Measurements from ENCODE around the gene UBE2L3. TPM values are rescaled to one million over a fixed set of nuclear protein-coding genes. Genes with fewer than 3 reads are reported as not detected.
"Not testable (repeated sequence)": the region's sequence is repeated elsewhere in the genome, so short reads cannot be mapped to it uniquely, and the experiment has no call there.

The UBE2L3 gene
- total and polyA plus RNA-seq, 3 experiments from 2014 or later, result 74.3 to 109 (median 80.2) TPM

GRCh38 chr22:21602579-21602978 is 35.1 kb downstream of the UBE2L3 start:
- Mint-ChIP-seq H3K27ac (peak overlapping the region in 6 of 8 donors; percentile 12 to 67 (median 54)), H3K4me1 (peaks cover 37 to 66% (median 47%) of the 10 kb centered on the region in 3 donors), H3K36me3 (peaks cover 0 to 31% (median 3%) of the 10 kb centered on the region in 3 donors), H3K4me3 (peak overlapping the region in 1 of 7 donors; percentile 55), H3K27me3 (no peaks in the 10 kb centered on the region), H3K9me3 (no peaks in the 10 kb centered on the region)
- Histone ChIP-seq H3K27ac (ENCODE audit: low read depth, low read length) (no peak overlapping the region), H3K4me1 (ENCODE audit: insufficient read depth, low read length) (peaks cover 21% of the 10 kb centered on the region), H3K36me3 (ENCODE audit: insufficient read depth, low read length) (no peaks in the 10 kb centered on the region), H3K27me3 (ENCODE audit: insufficient read depth, low read length, poor library complexity, severe bottlenecking) (no peaks in the 10 kb centered on the region), H3K9me3 (ENCODE audit: low read length) (no peaks in the 10 kb centered on the region), H3K4me3 (ENCODE audit: low read length) (no peak overlapping the region)
- CTCF ChIA-PET, result interaction anchor here (0.9 to 1.1 kb wide), 2 partner anchors 27 to 41 kb away, joined by 3 to 4 read pairs; no protein-coding TSS in a partner anchor
- no peak for DNase-seq
- POLR2A ChIA-PET, result no interaction called here

- H3K27ac Mint-ChIP-seq, result no peak overlapping the region
- POLR2A ChIA-PET, result interaction anchor here (0.6 to 0.7 kb wide), 2 partner anchors 26 to 40 kb away, joined by 3 to 5 read pairs; no protein-coding TSS in a partner anchor
- H3K36me3 ChIP-seq (ENCODE audit: insufficient read depth, low read length), result peaks cover under 1% of the 10 kb centered on the region
These were observed 36.5 kb downstream of the UBE2L3 start for GRCh38 chr22:21603973-21604372.

DNA sequence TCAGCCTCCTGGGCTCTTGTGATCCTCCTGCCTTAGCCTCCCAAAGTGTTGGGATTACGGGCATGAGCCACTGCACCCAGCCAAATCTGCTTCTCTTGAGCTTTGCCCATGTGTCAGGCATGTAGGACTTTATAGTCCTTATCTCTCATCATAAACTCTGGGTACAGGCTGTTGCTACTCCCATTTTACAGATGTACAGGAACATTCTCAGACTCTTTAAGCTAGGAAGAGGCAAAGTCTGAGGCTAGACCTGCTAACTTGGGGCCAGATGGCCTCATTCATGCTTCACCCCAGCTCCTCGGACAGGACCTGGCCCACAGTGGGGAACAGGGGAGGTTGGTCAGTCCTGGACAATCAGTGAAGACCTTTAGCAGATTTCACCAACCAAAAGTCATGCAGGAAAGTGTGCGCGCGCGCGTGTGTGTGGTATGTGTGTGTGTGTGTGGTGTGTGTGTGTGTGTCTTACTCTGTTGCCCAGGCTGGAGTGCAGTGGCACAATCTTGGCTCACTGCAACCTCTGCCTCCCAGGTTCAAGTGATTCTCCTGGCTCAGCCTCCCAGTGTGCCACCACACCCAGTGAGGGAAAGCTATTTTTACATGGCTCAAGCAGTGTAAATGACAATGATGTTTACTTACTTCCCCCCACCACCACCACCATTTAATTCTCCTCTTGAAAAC is 38.5 kb downstream of the UBE2L3 start:
- no peak for DNase-seq
- Mint-ChIP-seq H3K4me3 (no peak overlapping the region), H3K27me3 (no peaks in the 10 kb centered on the region), H3K27ac (peak overlapping the region in 3 of 8 donors; percentile 8 to 71 (median 65)), H3K4me1 (peaks cover 24 to 60% (median 41%) of the 10 kb centered on the region in 3 donors), H3K9me3 (no peaks in the 10 kb centered on the region), H3K36me3 (peaks cover 0 to 35% (median 5%) of the 10 kb centered on the region in 3 donors)
- peaks cover 8% of the 10 kb centered on the region for H3K36me3 ChIP-seq (ENCODE audit: insufficient read depth, low read length)
- H3K27me3 ChIP-seq (ENCODE audit: insufficient read depth, low read length, poor library complexity, severe bottlenecking), result no peaks in the 10 kb centered on the region
- H3K4me3 ChIP-seq (ENCODE audit: low read length), result no peak overlapping the region
- peak overlapping the region; percentile 14 for H3K27ac ChIP-seq (ENCODE audit: low read depth, low read length)
- H3K4me1 ChIP-seq (ENCODE audit: insufficient read depth, low read length), result peaks cover 15% of the 10 kb centered on the region
- ChIA-PET CTCF (interaction anchor here (1.2 kb wide), 1 partner anchor 27 kb away, joined by 3 read pairs; no protein-coding TSS in a partner anchor), POLR2A (no interaction called here)
- no peaks in the 10 kb centered on the region for H3K9me3 ChIP-seq (ENCODE audit: low read length)

More at GRCh38 chr22:21603973-21604372, 36.5 kb downstream of the UBE2L3 start:
- Histone ChIP-seq H3K27ac (ENCODE audit: low read depth, low read length) (no peak overlapping the region), H3K4me3 (ENCODE audit: low read length) (no peak overlapping the region), H3K9me3 (ENCODE audit: low read length) (no peaks in the 10 kb centered on the region), H3K4me1 (ENCODE audit: insufficient read depth, low read length) (peaks cover 21% of the 10 kb centered on the region), H3K27me3 (ENCODE audit: insufficient read depth, low read length, poor library complexity, severe bottlenecking) (no peaks in the 10 kb centered on the region)
- Mint-ChIP-seq H3K27me3 (no peaks in the 10 kb centered on the region), H3K9me3 (no peaks in the 10 kb centered on the region), H3K36me3 (peaks cover 0 to 30% (median 3%) of the 10 kb centered on the region in 3 donors), H3K4me3 (no peak overlapping the region), H3K4me1 (peaks cover 34 to 65% (median 44%) of the 10 kb centered on the region in 3 donors)
- CTCF ChIA-PET, result interaction anchor here (0.7 to 0.8 kb wide), 2 partner anchors 9 to 28 kb away, joined by 3 to 4 read pairs; partner anchors contain the start of gene CCDC116
- no peak for DNase-seq

GRCh38 chr22:21606775-21607174 is 39.3 kb downstream of the UBE2L3 start:
- Histone ChIP-seq H3K27ac (ENCODE audit: low read depth, low read length) (peak overlapping the region; percentile 14), H3K27me3 (ENCODE audit: insufficient read depth, low read length, poor library complexity, severe bottlenecking) (no peaks in the 10 kb centered on the region), H3K4me3 (ENCODE audit: low read length) (no peak overlapping the region), H3K9me3 (ENCODE audit: low read length) (no peaks in the 10 kb centered on the region), H3K4me1 (ENCODE audit: insufficient read depth, low read length) (peaks cover 15% of the 10 kb centered on the region), H3K36me3 (ENCODE audit: insufficient read depth, low read length) (peaks cover 16% of the 10 kb centered on the region)
- no peaks in the 10 kb centered on the region for H3K9me3 Mint-ChIP-seq
- POLR2A ChIA-PET, result no interaction called here
- DNase-seq, result no peak
- CTCF ChIA-PET, result no interaction called here
- peaks cover 0 to 42% (median 9%) of the 10 kb centered on the region in 3 donors for H3K36me3 Mint-ChIP-seq
- H3K4me1 Mint-ChIP-seq, result peaks cover 31 to 67% (median 47%) of the 10 kb centered on the region in 3 donors
- no peak overlapping the region for H3K4me3 Mint-ChIP-seq
- H3K27me3 Mint-ChIP-seq, result no peaks in the 10 kb centered on the region
- H3K27ac Mint-ChIP-seq, result peak overlapping the region in 4 of 8 donors; percentile 35 to 45 (median 38)

- DNase-seq; H3K9me3 ChIP-seq (ENCODE audit: low read length); H3K4me3 Mint-ChIP-seq; POLR2A ChIA-PET; H3K4me3 ChIP-seq (ENCODE audit: low read length); H3K27me3 ChIP-seq (ENCODE audit: insufficient read depth, low read length, poor library complexity, severe bottlenecking); H3K27ac ChIP-seq (ENCODE audit: low read depth, low read length); H3K9me3 Mint-ChIP-seq; H3K27me3 Mint-ChIP-seq: not testable (repeated sequence)
- Mint-ChIP-seq H3K27ac (peak overlapping the region in 1 of 8 donors; percentile 14), H3K36me3 (peaks cover 0 to 59% (median 9%) of the 10 kb centered on the region in 3 donors), H3K4me1 (peaks cover 26 to 67% (median 51%) of the 10 kb centered on the region in 3 donors)
- Histone ChIP-seq H3K4me1 (ENCODE audit: insufficient read depth, low read length) (peaks cover 15% of the 10 kb centered on the region), H3K36me3 (ENCODE audit: insufficient read depth, low read length) (peaks cover 38% of the 10 kb centered on the region)
- CTCF ChIA-PET, result interaction anchor here (1.1 kb wide), 1 partner anchor 19 kb away, joined by 3 read pairs; no protein-coding TSS in a partner anchor
These were observed 42.1 kb downstream of the UBE2L3 start for GRCh38 chr22:21609556-21610157.

GRCh38 chr22:21611210-21611977 is 43.9 kb downstream of the UBE2L3 start:
- ChIA-PET POLR2A (no interaction called here), CTCF (interaction anchor here (1.1 kb wide), 1 partner anchor 55 kb away, joined by 3 read pairs; no protein-coding TSS in a partner anchor)
- Mint-ChIP-seq H3K36me3 (peaks cover 0 to 66% (median 10%) of the 10 kb centered on the region in 3 donors), H3K27ac (peak overlapping the region in 6 of 8 donors; percentile 0 to 81 (median 47)), H3K9me3 (no peaks in the 10 kb centered on the region), H3K4me1 (peaks cover 23 to 61% (median 50%) of the 10 kb centered on the region in 3 donors), H3K27me3 (no peaks in the 10 kb centered on the region), H3K4me3 (no peak overlapping the region)
- DNase-seq, result no peak
- H3K27ac ChIP-seq (ENCODE audit: low read depth, low read length), result no peak overlapping the region
- H3K9me3 ChIP-seq (ENCODE audit: low read length), result no peaks in the 10 kb centered on the region
- peaks cover 42% of the 10 kb centered on the region for H3K36me3 ChIP-seq (ENCODE audit: insufficient read depth, low read length)
- H3K4me1 ChIP-seq (ENCODE audit: insufficient read depth, low read length), result peaks cover 8% of the 10 kb centered on the region
- no peak overlapping the region for H3K4me3 ChIP-seq (ENCODE audit: low read length)
- H3K27me3 ChIP-seq (ENCODE audit: insufficient read depth, low read length, poor library complexity, severe bottlenecking), result no peaks in the 10 kb centered on the region

- Mint-ChIP-seq H3K27ac (peak overlapping the region in 1 of 8 donors; percentile 27), H3K4me1 (peaks cover 16 to 54% (median 47%) of the 10 kb centered on the region in 3 donors), H3K4me3 (no peak overlapping the region), H3K9me3 (no peaks in the 10 kb centered on the region), H3K36me3 (peaks cover 0 to 63% (median 10%) of the 10 kb centered on the region in 3 donors), H3K27me3 (no peaks in the 10 kb centered on the region)
- H3K27me3 ChIP-seq (ENCODE audit: insufficient read depth, low read length, poor library complexity, severe bottlenecking), result no peaks in the 10 kb centered on the region
- CTCF ChIA-PET, result interaction anchor here (1.0 kb wide), 1 partner anchor 9 kb away, joined by 3 read pairs; no protein-coding TSS in a partner anchor
- no peak for DNase-seq
- no peak overlapping the region for H3K4me3 ChIP-seq (ENCODE audit: low read length)
- H3K27ac ChIP-seq (ENCODE audit: low read depth, low read length), result no peak overlapping the region
- POLR2A ChIA-PET, result no interaction called here
- H3K4me1 ChIP-seq (ENCODE audit: insufficient read depth, low read length), result no peaks in the 10 kb centered on the region
- H3K9me3 ChIP-seq (ENCODE audit: low read length), result no peaks in the 10 kb centered on the region
- H3K36me3 ChIP-seq (ENCODE audit: insufficient read depth, low read length), result peaks cover 42% of the 10 kb centered on the region
These were observed 45.3 kb downstream of the UBE2L3 start for GRCh38 chr22:21612858-21613257.

Measured in CD8-positive, alpha-beta memory T cell (primary cell).